ENCODE data around the gene ARHGAP26. TPM values are rescaled to one million over a fixed set of nuclear protein-coding genes. Genes with fewer than 3 reads are reported as not detected.
A peak's percentile ranks its signal among the peaks of the same experiment; 100 is the strongest.
"Not testable (repeated sequence)": the region's sequence is repeated elsewhere in the genome, so short reads cannot be mapped to it uniquely, and the experiment has no call there.

Gene ARHGAP26
- polyA plus RNA-seq, 1 donor from 2014 or later: 0.83 TPM

DNA sequence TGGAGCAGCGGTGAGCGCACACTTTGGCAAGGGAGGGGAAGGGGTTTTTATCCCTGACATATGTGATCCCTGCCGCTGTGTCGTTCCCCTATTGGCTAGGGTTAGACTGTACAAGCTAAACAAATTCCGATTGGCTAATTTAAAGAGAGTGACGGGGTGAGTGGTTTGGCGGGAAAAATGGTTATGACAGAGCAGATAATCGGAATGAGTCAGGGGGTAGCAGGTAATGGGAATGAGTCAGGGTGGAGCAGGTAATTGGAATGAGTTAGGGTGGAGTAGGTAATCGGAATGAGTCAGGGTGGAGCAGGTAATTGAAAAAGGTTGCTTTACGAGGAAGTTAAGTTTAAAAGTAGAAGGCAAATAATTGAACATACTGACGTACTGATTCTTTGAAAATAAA, 318.5 kb downstream of the ARHGAP26 start:
- not testable (repeated sequence) for H3K9me2 ChIP-seq (ENCODE audit: insufficient read depth, low read length); H3K9ac ChIP-seq (ENCODE audit: low read length); H3K36me3 ChIP-seq (ENCODE audit: insufficient read depth, low read length); H3K4me2 ChIP-seq (ENCODE audit: low read length); H3F3A ChIP-seq (ENCODE audit: insufficient read depth, low read length, poor library complexity, severe bottlenecking); H3K9me3 ChIP-seq (ENCODE audit: low read length); H3K79me2 ChIP-seq (replicated peaks; ENCODE audit: insufficient read depth, low read length); H3K4me3 ChIP-seq (ENCODE audit: low read length); H4K20me1 ChIP-seq (ENCODE audit: insufficient read depth); H2AFZ ChIP-seq (ENCODE audit: low read depth, low read length); H3K27ac ChIP-seq (ENCODE audit: low read length); H3K27me3 ChIP-seq (ENCODE audit: insufficient read depth, low read depth, low read length)

DNA sequence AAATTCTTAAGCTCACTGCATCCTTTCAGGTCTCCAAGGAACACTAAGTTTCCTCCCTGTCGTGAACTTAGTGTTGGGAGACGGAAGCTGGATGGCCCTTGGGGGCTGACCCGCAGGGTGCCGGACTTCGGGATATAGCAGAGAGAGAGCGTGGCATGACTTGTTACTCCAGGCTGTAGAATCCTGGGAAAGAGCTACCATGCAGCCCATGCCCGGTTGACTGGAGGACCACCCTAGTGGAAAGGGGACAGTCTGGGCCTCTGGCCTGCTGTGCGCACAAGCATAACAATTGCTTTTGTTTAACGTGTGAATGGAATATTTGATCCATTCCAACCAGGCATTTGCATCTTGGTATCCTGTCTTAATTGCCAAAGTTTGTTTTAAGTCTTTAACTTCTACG, 319.9 kb downstream of the ARHGAP26 start:
- H3K4me2 ChIP-seq (ENCODE audit: low read length); H3K36me3 ChIP-seq (ENCODE audit: insufficient read depth, low read length); H3K9me2 ChIP-seq (ENCODE audit: insufficient read depth, low read length); H3K9me3 ChIP-seq (ENCODE audit: low read length); H3K27me3 ChIP-seq (ENCODE audit: insufficient read depth, low read depth, low read length); H3K27ac ChIP-seq (ENCODE audit: low read length); H3K79me2 ChIP-seq (replicated peaks; ENCODE audit: insufficient read depth, low read length); H3K4me3 ChIP-seq (ENCODE audit: low read length); H2AFZ ChIP-seq (ENCODE audit: low read depth, low read length); H3K9ac ChIP-seq (ENCODE audit: low read length); H4K20me1 ChIP-seq (ENCODE audit: insufficient read depth); H3F3A ChIP-seq (ENCODE audit: insufficient read depth, low read length, poor library complexity, severe bottlenecking): not testable (repeated sequence)

DNA sequence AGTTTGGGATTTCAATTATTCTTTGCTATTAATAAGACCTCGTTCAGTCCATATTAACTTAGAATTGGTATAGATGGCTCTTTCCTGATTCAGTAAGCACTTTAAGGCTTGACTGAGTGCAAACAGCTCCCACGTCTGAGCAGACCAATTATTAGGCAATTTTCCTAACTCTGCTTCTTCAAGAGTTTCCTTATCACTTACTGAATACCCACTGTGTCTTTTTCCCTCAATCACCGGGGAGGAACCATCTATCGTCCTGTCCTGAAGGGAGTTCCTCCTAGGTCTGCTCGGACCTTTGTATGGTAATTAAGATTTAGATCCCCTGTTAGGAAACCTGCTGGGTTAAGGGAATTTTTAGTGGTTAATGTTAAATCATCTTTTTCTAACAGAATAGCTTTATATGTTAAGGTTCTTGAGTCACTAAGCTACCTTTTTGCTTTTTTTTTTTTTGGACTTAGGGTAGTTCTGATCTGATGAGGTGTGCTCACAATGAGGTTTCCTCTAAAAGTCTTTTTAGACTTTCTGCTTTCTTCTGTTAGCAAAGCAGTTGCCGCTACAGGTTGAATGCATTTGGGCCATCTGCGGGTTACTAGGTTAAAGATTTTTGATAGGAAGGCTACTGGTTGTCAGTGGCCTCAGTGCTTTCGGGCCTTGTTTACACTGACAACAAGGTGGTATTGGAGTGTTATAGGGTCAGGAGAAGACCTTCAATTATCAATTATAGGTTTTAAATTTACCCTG, 322.7 kb downstream of the ARHGAP26 start:
- H4K20me1 ChIP-seq (ENCODE audit: insufficient read depth); H3K79me2 ChIP-seq (replicated peaks; ENCODE audit: insufficient read depth, low read length); H3K27me3 ChIP-seq (ENCODE audit: insufficient read depth, low read depth, low read length); H3K4me3 ChIP-seq (ENCODE audit: low read length); H3K27ac ChIP-seq (ENCODE audit: low read length); H3K9ac ChIP-seq (ENCODE audit: low read length); H3K4me2 ChIP-seq (ENCODE audit: low read length); H3K36me3 ChIP-seq (ENCODE audit: insufficient read depth, low read length); H3K9me2 ChIP-seq (ENCODE audit: insufficient read depth, low read length); H3F3A ChIP-seq (ENCODE audit: insufficient read depth, low read length, poor library complexity, severe bottlenecking); H3K9me3 ChIP-seq (ENCODE audit: low read length); H2AFZ ChIP-seq (ENCODE audit: low read depth, low read length): not testable (repeated sequence)

DNA sequence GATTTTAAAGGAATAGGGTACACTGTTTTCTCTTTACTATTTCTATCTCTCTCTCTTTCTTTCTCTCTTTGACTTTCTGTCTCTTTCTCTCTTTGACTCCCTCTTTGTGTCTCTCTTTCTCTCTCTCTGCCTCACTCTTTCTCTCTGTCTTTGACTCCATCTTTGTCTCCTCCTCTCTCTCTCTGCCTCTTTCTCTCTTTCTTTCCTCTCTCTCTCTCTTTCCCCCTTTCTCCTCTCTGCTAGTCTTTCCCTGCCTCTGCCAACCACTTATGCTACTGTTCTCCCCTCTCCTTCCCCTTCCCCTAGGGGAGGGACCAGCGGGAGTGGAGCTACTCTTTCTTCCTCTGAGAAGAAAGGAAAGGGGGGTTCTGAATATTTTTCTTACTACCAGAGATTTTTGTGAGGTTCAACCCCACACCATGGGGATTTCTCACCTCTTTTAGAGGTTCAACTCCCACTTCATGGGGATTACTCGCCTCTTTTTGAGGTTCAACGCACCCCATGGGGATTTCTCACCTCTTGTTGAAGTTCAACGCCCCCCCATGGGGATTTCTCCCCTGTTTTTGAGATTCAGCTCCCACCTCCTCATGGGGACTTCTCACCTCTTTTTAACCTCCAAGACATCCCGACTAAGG, 323.4 kb downstream of the ARHGAP26 start:
- Histone ChIP-seq H3K79me2 (replicated peaks; ENCODE audit: insufficient read depth, low read length) (no peaks in the 10 kb centered on the region), H3K27me3 (ENCODE audit: insufficient read depth, low read depth, low read length) (no peaks in the 10 kb centered on the region), H3K9me3 (ENCODE audit: low read length) (no peaks in the 10 kb centered on the region), H3F3A (ENCODE audit: insufficient read depth, low read length, poor library complexity, severe bottlenecking) (no peaks in the 10 kb centered on the region), H3K9ac (ENCODE audit: low read length) (no peak overlapping the region), H2AFZ (ENCODE audit: low read depth, low read length) (no peak overlapping the region), H3K9me2 (ENCODE audit: insufficient read depth, low read length) (no peaks in the 10 kb centered on the region), H3K4me2 (ENCODE audit: low read length) (no peak overlapping the region), H3K27ac (ENCODE audit: low read length) (no peak overlapping the region), H3K36me3 (ENCODE audit: insufficient read depth, low read length) (no peaks in the 10 kb centered on the region), H3K4me3 (ENCODE audit: low read length) (no peak overlapping the region), H4K20me1 (ENCODE audit: insufficient read depth) (no peaks in the 10 kb centered on the region)
- TF ChIP-seq POLR2AphosphoS5 (IDR thresholded peaks at IDR 0.05): no peak
- TF ChIP-seq RAD21 (conservative IDR thresholded peaks at IDR 0.05): no peak
- TF ChIP-seq TAF1 (IDR thresholded peaks at IDR 0.05; ENCODE audit: low read depth): no peak

DNA sequence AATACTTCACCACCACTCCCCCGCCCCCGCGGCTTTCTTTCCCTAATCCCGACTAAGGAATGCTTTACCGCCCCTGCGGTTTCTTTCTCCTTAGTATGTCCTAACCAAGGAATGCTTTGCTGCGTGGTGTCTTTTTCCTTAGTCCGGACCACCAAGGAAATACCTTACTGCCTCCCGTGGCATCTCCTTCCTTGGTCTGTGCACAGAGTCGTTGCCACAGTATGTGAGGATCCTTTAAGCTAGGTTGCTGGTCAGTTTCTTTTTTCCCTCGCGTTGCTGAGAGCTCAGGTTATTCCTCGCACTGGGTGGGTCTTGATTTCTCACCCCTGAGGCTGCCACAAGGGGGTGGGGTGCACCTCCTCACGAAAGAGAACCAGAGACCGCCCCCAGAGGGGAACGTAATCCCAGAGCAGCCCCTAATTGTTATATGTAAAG, 323.9 kb downstream of the ARHGAP26 start:
- H3K9ac ChIP-seq (ENCODE audit: low read length): no peak overlapping the region
- H3F3A ChIP-seq (ENCODE audit: insufficient read depth, low read length, poor library complexity, severe bottlenecking): no peaks in the 10 kb centered on the region
- no peak overlapping the region for H3K4me3 ChIP-seq (ENCODE audit: low read length)
- no peak overlapping the region for H2AFZ ChIP-seq (ENCODE audit: low read depth, low read length)
- H3K79me2 ChIP-seq (replicated peaks; ENCODE audit: insufficient read depth, low read length): no peaks in the 10 kb centered on the region
- H3K36me3 ChIP-seq (ENCODE audit: insufficient read depth, low read length): no peaks in the 10 kb centered on the region
- TF ChIP-seq RAD21 (conservative IDR thresholded peaks at IDR 0.05): no peak
- TF ChIP-seq CTCF (IDR thresholded peaks at IDR 0.05; ENCODE audit: poor library complexity, severe bottlenecking): peak; percentile 9
- no peak for TF ChIP-seq MXI1 (conservative IDR thresholded peaks at IDR 0.05; ENCODE audit: poor library complexity, severe bottlenecking)
- TF ChIP-seq, protein P1, sequence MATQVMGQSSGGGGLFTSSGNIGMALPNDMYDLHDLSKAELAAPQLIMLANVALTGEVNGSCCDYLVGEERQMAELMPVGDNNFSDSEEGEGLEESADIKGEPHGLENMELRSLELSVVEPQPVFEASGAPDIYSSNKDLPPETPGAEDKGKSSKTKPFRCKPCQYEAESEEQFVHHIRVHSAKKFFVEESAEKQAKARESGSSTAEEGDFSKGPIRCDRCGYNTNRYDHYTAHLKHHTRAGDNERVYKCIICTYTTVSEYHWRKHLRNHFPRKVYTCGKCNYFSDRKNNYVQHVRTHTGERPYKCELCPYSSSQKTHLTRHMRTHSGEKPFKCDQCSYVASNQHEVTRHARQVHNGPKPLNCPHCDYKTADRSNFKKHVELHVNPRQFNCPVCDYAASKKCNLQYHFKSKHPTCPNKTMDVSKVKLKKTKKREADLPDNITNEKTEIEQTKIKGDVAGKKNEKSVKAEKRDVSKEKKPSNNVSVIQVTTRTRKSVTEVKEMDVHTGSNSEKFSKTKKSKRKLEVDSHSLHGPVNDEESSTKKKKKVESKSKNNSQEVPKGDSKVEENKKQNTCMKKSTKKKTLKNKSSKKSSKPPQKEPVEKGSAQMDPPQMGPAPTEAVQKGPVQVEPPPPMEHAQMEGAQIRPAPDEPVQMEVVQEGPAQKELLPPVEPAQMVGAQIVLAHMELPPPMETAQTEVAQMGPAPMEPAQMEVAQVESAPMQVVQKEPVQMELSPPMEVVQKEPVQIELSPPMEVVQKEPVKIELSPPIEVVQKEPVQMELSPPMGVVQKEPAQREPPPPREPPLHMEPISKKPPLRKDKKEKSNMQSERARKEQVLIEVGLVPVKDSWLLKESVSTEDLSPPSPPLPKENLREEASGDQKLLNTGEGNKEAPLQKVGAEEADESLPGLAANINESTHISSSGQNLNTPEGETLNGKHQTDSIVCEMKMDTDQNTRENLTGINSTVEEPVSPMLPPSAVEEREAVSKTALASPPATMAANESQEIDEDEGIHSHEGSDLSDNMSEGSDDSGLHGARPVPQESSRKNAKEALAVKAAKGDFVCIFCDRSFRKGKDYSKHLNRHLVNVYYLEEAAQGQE (IDR thresholded peaks at IDR 0.05; ENCODE audit: borderline replicate concordance): no peak
- TF ChIP-seq SMC3 (conservative IDR thresholded peaks at IDR 0.05; ENCODE audit: poor library complexity): no peak
- no peak for TF ChIP-seq POLR2AphosphoS5 (IDR thresholded peaks at IDR 0.05)
- TF ChIP-seq TAF1 (IDR thresholded peaks at IDR 0.05; ENCODE audit: low read depth): no peak
- TF ChIP-seq EZH2 (IDR thresholded peaks at IDR 0.05; ENCODE audit: borderline replicate concordance, insufficient read depth, low read length, poor library complexity, severe bottlenecking): no peak
- no peaks in the 10 kb centered on the region for H3K9me3 ChIP-seq (ENCODE audit: low read length)
- no peaks in the 10 kb centered on the region for H4K20me1 ChIP-seq (ENCODE audit: insufficient read depth)
- H3K9me2 ChIP-seq (ENCODE audit: insufficient read depth, low read length): no peaks in the 10 kb centered on the region
- no peaks in the 10 kb centered on the region for H3K27me3 ChIP-seq (ENCODE audit: insufficient read depth, low read depth, low read length)
- H3K27ac ChIP-seq (ENCODE audit: low read length): no peak overlapping the region
- no peak overlapping the region for H3K4me2 ChIP-seq (ENCODE audit: low read length)
